NCI-H2227 (cell line): ENCODE data around the gene CLEC4G.
"Not testable (repeated sequence)": the region's sequence is repeated elsewhere in the genome, so short reads cannot be mapped to it uniquely, and the experiment has no call there.

Experiments
- DNase-seq: peaks from one replicate; lab custom pipeline; 2025; ENCODE audit not compliant: unreplicated experiment; lab: John Stamatoyannopoulos, UW

CLEC4G gene

GRCh38 chr19:7732045-7732444 lies at the start of gene CLEC4G:
TSS of gene CLEC4G (minus strand) at chr19:7732110. CDS start at chr19:7732102, 8 bp downstream.
- DNase-seq, result no peak

DNA sequence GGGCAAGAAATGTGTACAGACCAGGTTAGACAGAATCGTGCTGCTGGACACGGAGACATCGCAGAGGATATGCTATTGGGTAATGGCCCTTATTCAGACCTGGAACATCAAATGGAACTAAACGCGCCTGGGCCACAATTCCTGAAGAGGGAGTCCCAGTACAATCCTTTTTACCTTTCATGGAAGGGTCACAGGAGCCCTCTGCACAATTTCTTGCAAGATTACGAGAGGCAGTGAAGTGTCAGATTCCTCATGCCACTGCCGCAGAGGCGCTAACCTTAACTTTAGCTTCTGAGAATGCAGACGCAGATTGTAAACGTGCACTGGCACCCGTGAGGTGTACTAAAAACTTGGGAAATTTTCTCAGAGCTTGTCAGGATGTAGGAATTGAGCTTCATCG lies 49.2 kb upstream of the CLEC4G start:
- DNase-seq, result no peak

DNA sequence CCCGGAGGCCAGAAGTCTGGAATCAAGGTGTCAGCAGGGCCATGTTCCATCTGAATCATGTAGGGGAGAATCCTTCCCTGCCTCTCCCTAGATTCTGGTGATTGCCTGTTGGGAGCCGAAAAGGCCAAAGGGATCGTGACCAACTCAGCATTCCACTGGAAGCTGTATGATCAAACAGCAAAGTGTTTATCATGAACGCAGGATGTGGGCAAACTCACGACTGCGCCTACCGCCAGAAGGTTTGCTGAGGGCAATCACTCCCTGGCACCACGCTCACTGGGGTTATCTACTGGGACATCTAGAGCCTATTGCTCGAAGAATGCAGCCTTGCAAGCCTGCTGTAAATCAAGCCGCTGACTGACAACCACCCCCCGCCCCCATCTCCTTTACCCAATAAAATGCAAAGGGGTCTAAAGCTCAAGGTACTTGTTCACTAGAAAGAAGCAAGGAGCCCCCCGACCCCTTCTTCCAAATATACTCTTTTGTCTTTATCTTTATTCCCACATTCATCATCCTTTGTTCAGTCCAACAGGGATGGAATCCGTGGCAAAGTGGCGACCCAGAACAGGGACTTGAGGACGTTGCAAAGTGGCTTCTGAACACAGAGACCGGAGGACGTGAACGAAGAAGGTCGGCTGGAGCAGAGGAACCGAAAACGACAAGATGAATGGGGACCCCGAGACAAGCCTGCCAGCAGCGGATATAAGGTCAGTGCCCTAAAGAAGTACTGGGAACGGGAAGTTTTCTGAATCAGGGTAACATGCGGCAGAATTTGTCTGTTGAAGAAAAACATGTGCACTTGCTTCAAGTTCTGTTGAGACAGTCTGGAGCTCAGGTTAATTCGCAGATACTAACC lies 47.9 kb upstream of the CLEC4G start:
- peak; percentile 19 for DNase-seq

GRCh38 chr19:7778081-7778480 lies 46.2 kb upstream of the CLEC4G start:
- no peak for DNase-seq

- no peak for DNase-seq
These were observed 43.9 kb upstream of the CLEC4G start for GRCh38 chr19:7775761-7776160.

- DNase-seq, result no peak
These were observed 41.9 kb upstream of the CLEC4G start for GRCh38 chr19:7773841-7774240.

GRCh38 chr19:7772752-7773291 lies 40.9 kb upstream of the CLEC4G start:
- no peak for DNase-seq

GRCh38 chr19:7771072-7771471 lies 39.2 kb upstream of the CLEC4G start:
- DNase-seq, result no peak

- no peak for DNase-seq
These were observed 37.3 kb upstream of the CLEC4G start for GRCh38 chr19:7769171-7769570.

DNA sequence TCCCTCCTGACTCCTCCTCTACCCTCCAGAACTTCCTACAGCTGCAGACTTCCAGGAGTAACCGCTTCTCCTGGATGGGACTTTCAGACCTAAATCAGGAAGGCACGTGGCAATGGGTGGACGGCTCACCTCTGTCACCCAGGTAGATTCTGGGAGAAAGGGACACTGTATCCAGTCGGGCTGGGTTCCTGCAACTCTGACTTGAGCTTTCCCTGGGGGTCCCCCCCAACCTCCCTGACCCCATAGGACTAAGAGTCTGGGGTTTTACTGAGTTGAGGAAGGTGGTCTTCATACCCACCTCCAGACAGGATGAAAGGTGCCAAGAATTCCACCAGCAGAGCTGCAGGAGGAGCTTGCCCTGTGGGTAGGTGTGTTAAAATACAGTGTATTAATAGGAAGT lies 35.6 kb upstream of the CLEC4G start:
- DNase-seq, result no peak

DNA sequence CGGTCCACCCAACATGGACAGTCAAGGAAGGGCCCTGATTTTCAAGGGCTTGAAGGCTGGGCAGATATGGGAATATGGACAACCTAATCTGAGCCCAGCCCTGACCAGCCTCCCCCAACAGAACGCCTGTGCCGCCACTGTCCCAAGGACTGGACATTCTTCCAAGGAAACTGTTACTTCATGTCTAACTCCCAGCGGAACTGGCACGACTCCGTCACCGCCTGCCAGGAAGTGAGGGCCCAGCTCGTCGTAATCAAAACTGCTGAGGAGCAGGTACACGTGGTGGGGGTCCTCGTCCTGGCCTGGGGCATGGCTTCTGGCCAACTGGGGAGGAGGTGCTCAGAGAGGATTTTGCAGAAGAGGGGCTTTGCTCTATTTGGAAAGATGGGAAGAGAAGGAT lies 34.6 kb upstream of the CLEC4G start:
- no peak for DNase-seq

- not testable (repeated sequence) for DNase-seq
These were observed 33.1 kb upstream of the CLEC4G start for GRCh38 chr19:7765043-7765442.

GRCh38 chr19:7764157-7764556 lies 32.2 kb upstream of the CLEC4G start:
- DNase-seq, result not testable (repeated sequence)

DNA sequence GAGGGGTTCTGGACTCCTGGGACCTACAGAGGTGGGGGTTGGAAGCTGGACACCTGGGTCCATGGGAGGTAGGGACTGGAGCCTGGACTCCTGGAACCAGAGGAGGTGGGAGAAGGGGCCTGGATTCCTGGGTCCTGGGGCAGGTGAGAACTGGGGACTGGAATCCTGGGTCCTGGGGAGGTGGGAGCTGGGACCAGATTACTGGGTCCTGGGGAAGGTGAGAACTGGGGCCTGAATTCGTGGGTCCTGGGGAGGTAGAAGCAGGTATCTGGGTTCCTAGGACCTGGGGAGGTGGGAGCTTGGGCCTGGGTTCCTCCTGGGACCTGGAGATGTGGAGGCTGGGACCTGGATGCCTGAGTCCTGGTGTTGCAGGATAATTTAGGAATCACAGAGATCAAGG lies 31.8 kb upstream of the CLEC4G start:
- no peak for DNase-seq

GRCh38 chr19:7762719-7763293 lies 30.9 kb upstream of the CLEC4G start, which contains the start of gene CLEC4M:
TSS of gene CLEC4M (plus strand) at chr19:7763243. CDS start at chr19:7763267, 24 bp downstream.
- DNase-seq, result no peak

- DNase-seq, result peak; percentile 13
These were observed 27.2 kb upstream of the CLEC4G start for GRCh38 chr19:7759156-7759555.

GRCh38 chr19:7757358-7757757 lies 25.4 kb upstream of the CLEC4G start:
- DNase-seq, result no peak

DNA sequence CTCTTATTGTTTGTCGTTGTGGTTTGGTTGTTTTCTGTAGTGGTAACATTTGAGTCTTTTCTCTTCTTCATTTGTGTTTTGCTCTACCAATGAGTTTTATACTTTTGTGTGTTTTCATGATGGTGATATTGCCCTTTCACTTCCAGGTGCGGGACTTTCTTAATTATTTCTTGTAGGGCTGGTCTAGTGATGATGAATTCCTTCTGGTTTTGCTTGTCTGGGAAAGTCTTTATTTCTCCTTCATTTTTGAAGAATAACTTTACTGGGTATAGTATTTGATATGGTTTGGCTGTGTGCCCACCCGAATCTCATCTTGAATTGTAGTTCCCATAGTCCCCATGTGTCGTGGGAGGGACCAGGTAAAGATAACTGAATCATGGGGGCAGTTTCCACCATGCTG lies 24.3 kb upstream of the CLEC4G start:
- no peak for DNase-seq

GRCh38 chr19:7751157-7751783 lies 19.4 kb upstream of the CLEC4G start:
- DNase-seq, result no peak

DNA sequence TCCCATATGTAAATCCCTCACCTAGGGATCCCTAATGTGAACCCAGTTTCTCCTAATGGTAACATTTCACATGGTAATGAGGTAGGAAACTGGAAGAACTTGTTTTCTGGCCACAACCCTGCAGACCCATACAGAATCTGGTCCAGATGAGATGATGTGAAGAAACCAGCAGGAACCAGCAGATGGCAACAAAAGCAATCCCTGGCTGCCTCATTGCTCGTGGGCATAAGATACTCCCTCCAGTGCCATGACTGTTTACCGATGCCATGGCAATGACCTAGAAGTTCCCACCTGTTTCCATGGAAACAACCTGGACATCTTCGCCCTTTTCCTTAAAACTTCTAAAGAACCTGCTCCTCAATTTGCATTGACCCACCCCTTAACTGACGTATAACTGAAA lies 16.8 kb upstream of the CLEC4G start:
- DNase-seq, result no peak

GRCh38 chr19:7748171-7748570 lies 16.3 kb upstream of the CLEC4G start:
- DNase-seq, result no peak
